HG03442 (cell line): ENCODE data around the gene STKLD1.

Experiments
- ATAC-seq: cut with Tn5 transposase; IDR thresholded peaks from one replicate; pipeline ENCODE4 v1.9.1; 2021; ENCODE audit warnings: mild to moderate bottlenecking, moderate library complexity; ENCODE audit not compliant: unreplicated experiment

STKLD1 gene

GRCh38 chr9:133344979-133345378, 31.2 kb upstream of the STKLD1 start:
- ATAC-seq: no peak

DNA sequence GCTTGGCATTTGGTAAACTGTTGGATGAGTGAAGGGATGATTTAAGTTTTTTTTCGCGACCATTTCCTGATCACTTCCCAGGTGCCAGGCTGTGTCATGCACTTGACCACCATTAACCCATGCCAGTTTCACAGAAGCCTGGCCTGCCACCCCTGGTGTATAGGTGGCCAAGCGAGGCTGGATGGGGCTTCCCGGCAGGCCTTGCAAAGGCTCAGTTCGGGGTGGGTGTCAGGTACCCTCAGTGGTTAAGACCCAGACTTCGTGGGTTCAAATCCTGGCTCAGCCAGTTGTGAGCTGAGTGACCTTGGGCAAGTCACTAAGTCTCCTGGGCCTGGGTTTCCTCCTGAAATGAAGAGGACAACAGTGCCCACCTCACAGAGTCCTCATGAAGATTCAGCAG, 30.6 kb upstream of the STKLD1 start:
- no peak for ATAC-seq

- ATAC-seq: no peak
Measured at GRCh38 chr9:133346021-133346785, 30.0 kb upstream of the STKLD1 start.

- peak; percentile 16 for ATAC-seq
Measured at GRCh38 chr9:133347515-133347984, 28.6 kb upstream of the STKLD1 start.

DNA sequence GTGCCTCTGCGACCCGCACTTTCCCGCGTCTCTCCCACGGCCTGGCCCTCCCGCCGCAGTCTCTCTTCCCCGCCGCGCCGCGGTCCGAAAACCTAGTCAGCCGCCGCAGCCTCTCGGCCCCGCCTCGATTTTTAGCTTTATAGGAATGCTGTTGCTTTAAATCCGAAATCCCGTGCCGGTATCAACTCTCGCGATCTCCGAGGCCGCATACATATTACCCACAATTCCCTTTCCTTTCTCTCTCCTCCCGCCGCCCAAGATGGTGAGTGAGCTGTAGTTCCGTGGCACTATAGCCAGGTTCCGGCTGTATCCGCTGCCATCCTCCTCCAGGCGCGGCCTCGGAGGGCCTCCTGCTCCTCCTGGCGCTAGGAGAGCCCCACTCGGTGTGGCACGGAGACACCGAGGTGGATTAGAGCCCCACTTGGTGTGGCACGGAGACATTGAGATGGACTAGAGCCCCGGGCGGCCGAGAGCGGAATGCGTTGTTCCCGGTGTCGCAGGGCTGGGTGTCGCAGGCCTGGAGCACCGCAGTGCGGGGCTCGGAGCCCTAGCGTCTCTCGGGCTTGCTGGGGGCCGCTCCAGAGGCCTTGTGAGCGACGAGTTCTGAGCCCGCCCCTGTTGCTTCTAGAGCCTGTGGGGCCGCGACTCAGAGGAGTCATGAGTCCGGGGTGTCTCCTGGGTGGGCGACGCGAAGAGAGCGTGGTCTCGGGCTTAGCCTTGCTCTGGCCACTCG, 28.0 kb upstream of the STKLD1 start, which contains the start of the genes MED22 and RPL7A:
Gene MED22, minus strand, starts transcription at position 147 of the 733 bp plus-strand sequence. CDS start 1,469 bp downstream, outside the sequence.
Gene RPL7A, plus strand, starts transcription at position 234 of the 733 bp plus-strand sequence. Its CDS starts 26 bp downstream, at position 260.
- peak; percentile 66 for ATAC-seq

- ATAC-seq: no peak
Measured at GRCh38 chr9:133348718-133349573, 27.2 kb upstream of the STKLD1 start.

GRCh38 chr9:133349965-133350616, 26.1 kb upstream of the STKLD1 start:
- no peak for ATAC-seq

- no peak for ATAC-seq
Measured at GRCh38 chr9:133351526-133351907, 24.6 kb upstream of the STKLD1 start.

DNA sequence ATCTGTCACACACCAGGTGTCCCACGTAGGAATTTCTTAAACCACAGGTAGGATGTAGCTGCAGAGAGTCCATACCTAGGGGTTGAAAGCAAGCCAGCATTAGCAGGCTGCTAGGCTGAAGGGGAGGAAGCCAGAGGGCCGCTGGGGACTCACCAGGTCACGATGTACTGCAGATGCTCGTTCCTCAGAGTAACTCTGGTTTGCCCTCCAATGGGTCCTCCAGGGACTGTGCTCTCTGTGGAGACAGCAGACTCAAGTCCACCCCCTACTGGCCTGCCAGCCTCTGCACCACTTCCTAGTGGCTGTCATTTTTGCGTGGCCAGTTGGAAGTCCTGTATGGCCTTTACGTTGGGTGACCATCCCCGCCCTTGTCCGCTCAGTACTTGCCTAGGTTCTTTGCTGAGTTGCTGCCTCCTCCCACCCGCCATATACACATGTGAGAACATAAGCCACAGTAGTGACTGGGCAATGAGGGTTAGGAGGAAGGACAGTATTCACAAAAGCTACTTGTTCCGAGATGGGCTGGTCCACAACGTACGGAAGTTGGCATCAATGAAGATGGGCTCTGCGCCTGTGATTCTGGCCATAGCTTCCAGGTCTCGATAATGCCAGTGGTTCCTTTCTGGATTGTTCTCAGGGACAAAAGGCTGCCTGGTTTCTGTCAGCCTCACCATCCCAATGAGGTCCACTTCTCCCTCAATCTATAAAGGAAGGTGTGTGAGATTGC, 24.1 kb upstream of the STKLD1 start:
- ATAC-seq: no peak

- ATAC-seq: no peak
Measured at GRCh38 chr9:133352635-133353340, 23.4 kb upstream of the STKLD1 start.

DNA sequence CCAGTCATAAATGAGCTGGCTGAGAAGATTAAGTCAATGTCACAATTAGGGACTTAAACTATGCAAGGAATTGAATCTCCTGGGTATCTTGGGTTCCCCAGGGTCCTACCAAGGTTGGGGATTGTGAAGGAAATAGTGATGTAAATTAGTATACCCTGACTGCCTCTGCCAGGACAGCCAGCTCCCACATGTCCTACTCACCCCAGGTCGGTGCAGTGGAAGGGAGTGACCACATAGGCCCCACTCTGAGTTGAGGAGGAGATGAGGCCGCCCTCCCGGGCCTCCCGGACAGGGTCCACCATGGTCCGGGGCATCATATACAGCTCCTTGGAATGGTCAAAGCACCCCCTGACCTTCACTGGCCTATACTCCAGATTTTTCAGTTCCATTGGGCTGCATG, 22.6 kb upstream of the STKLD1 start:
- no peak for ATAC-seq

- ATAC-seq: no peak
Measured at GRCh38 chr9:133354766-133355165, 21.4 kb upstream of the STKLD1 start.

DNA sequence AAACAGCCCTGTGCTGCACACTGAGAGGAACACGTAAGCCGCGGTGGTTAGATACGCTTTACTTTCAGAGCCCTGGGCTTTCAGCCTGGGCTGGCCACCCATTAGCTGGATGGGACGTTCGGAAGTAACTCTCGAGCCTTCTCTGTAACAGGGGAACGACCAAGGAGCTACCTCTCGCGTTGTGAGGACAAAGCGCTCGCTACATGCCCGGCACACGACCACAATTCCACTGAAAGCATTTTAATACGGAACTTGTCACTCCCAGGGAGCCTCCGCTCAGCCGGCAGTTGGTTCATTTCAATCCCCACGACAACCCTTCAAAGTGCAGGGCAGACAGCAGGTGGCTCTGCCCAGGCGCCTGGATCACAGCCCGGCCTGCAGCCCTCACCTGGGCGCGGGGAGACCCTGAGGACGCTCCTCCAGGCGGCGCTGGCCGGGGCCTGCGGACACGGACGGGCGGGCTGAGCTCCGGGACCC, 20.2 kb upstream of the STKLD1 start:
- peak; percentile 27 for ATAC-seq

GRCh38 chr9:133356391-133357091, 19.6 kb upstream of the STKLD1 start, which contains the start of the genes SURF1 and SURF2:
TSS of gene SURF1 (minus strand) at chr9:133356487. CDS start at chr9:133356453, 34 bp downstream.
TSS of gene SURF2 (plus strand) at chr9:133356550. CDS start at chr9:133356593, 43 bp downstream.
- peak; percentile 45 for ATAC-seq

DNA sequence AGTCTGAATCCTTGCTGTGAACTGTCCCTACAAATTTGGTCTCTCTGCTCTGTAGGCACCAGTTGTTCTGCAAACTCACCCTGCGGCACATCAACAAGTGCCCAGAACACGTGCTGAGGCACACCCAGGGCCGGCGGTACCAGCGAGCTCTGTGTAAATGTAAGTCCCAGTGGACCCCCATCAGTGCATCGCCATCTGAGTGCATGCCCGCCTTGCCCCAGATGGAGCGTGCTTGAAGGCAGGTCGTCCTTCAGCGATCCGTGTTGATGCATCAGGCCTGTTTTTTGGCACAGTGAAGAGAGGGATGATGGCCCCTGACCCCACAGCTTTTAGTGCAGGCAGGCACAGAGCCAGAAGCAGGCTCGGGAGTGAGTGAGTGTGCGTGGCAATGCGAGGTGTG, 18.5 kb upstream of the STKLD1 start:
- ATAC-seq: no peak

GRCh38 chr9:133359399-133360175, 16.6 kb upstream of the STKLD1 start:
- ATAC-seq: no peak
